ENCODE measurements around the gene PDF. TPM values are rescaled to one million over a fixed set of nuclear protein-coding genes. Genes with fewer than 3 reads are reported as not detected.

Gene PDF
- total RNA-seq, 3 donors from 2014 or later (not counting 1 experiment from before 2014, with no cell fraction given), result 3.0 to 5.7 (median 4.6) TPM

- no peak for TF ChIP-seq CTCF (IDR thresholded peaks at IDR 0.05)
- no peaks in the 10 kb centered on the region for H3K27me3 Mint-ChIP-seq (ENCODE audit: low read depth in 2 of 2)
- no peak overlapping the region for H3K4me3 Mint-ChIP-seq
- Histone ChIP-seq H3K4me3 (ENCODE audit: low read length) (no peak overlapping the region), H3K27ac (ENCODE audit: low read length) (no peak overlapping the region), H3K4me1 (ENCODE audit: control insufficient read depth, insufficient read depth, low read length) (peaks cover 9% of the 10 kb centered on the region), H3K27me3 (ENCODE audit: control insufficient read depth, insufficient read depth, low read length) (no peaks in the 10 kb centered on the region), H3K36me3 (ENCODE audit: control insufficient read depth, insufficient read depth, low read length) (peaks cover 17% of the 10 kb centered on the region), H3K9me3 (ENCODE audit: control insufficient read depth, insufficient read depth, low read length) (no peaks in the 10 kb centered on the region)
- no peak for ATAC-seq
- no peak for DNase-seq
- 98% methylated on average over 5 of the region's 6 CpGs for WGBS (ENCODE audit: insufficient coverage)
- peaks cover 5% of the 10 kb centered on the region for H3K36me3 Mint-ChIP-seq
- no peaks in the 10 kb centered on the region for H3K9me3 Mint-ChIP-seq
- intact Hi-C loops (cut with micrococcal nuclease), result no loop called here
- H3K27ac Mint-ChIP-seq, result no peak overlapping the region
- H3K4me1 Mint-ChIP-seq, result peaks cover 6 to 13% of the 10 kb centered on the region in 2 donors
Observed at GRCh38 chr16:69350536-69351133, 20.2 kb upstream of the PDF start.

DNA sequence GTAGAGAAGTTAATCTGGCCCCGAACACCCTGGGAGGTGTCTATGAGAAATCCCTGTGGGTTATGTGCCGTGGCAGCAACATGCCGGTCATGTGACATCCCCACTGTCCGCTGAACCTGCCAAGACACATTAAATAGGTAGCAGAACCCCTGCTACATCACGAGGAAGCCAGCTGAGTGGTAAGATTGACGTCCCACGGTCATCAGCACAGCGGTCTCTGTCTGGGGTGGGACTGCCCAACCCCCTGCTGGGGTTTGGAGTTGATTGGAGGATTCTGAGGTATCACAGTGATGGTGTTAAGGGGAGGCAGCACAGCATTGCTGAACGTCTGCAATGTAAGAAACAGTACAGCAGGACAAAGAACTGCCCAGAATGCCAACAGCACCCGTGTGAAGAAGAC lies 19.1 kb upstream of the PDF start:
- no peak for ATAC-seq
- no peak overlapping the region for H3K4me3 ChIP-seq (ENCODE audit: low read length)
- H3K27ac ChIP-seq (ENCODE audit: low read length), result no peak overlapping the region
- peaks cover 12% of the 10 kb centered on the region for H3K36me3 ChIP-seq (ENCODE audit: control insufficient read depth, insufficient read depth, low read length)
- no peaks in the 10 kb centered on the region for H3K27me3 ChIP-seq (ENCODE audit: control insufficient read depth, insufficient read depth, low read length)
- H3K27me3 Mint-ChIP-seq (ENCODE audit: low read depth in 2 of 2), result no peaks in the 10 kb centered on the region
- DNase-seq, result no peak
- H3K4me1 Mint-ChIP-seq, result peaks cover 7 to 14% of the 10 kb centered on the region in 2 donors
- H3K4me1 ChIP-seq (ENCODE audit: control insufficient read depth, insufficient read depth, low read length), result peaks cover 12% of the 10 kb centered on the region
- no peak overlapping the region for H3K4me3 Mint-ChIP-seq
- whole genome bisulfite sequencing (ENCODE audit: insufficient coverage), result 94% methylated on average over 10 of the region's 10 CpGs
- intact Hi-C loops (cut with micrococcal nuclease), result no loop called here
- no peak for TF ChIP-seq CTCF (IDR thresholded peaks at IDR 0.05)
- H3K9me3 Mint-ChIP-seq, result no peaks in the 10 kb centered on the region
- no peak overlapping the region for H3K27ac Mint-ChIP-seq
- no peaks in the 10 kb centered on the region for H3K36me3 Mint-ChIP-seq
- H3K9me3 ChIP-seq (ENCODE audit: control insufficient read depth, insufficient read depth, low read length), result no peaks in the 10 kb centered on the region

- Histone ChIP-seq H3K27ac (ENCODE audit: low read length) (no peak overlapping the region), H3K36me3 (ENCODE audit: control insufficient read depth, insufficient read depth, low read length) (peaks cover 10% of the 10 kb centered on the region), H3K9me3 (ENCODE audit: control insufficient read depth, insufficient read depth, low read length) (no peaks in the 10 kb centered on the region), H3K4me1 (ENCODE audit: control insufficient read depth, insufficient read depth, low read length) (peaks cover 12% of the 10 kb centered on the region), H3K4me3 (ENCODE audit: low read length) (no peak overlapping the region), H3K27me3 (ENCODE audit: control insufficient read depth, insufficient read depth, low read length) (no peaks in the 10 kb centered on the region)
- Mint-ChIP-seq H3K27me3 (ENCODE audit: low read depth in 2 of 2) (no peaks in the 10 kb centered on the region), H3K4me3 (no peak overlapping the region), H3K36me3 (no peaks in the 10 kb centered on the region), H3K27ac (no peak overlapping the region), H3K9me3 (no peaks in the 10 kb centered on the region), H3K4me1 (peaks cover 7 to 14% of the 10 kb centered on the region in 2 donors)
- no peak for TF ChIP-seq CTCF (IDR thresholded peaks at IDR 0.05)
- WGBS (ENCODE audit: insufficient coverage), result 94% methylated on average over 6 of the region's 6 CpGs
- intact Hi-C loops (cut with micrococcal nuclease), result no loop called here
- DNase-seq (no peak), ATAC-seq (no peak)
Observed at GRCh38 chr16:69348222-69348621, 17.8 kb upstream of the PDF start.

GRCh38 chr16:69346683-69347082 lies 16.3 kb upstream of the PDF start:
- H3K36me3 Mint-ChIP-seq, result no peaks in the 10 kb centered on the region
- intact Hi-C loops (cut with micrococcal nuclease), result no loop called here
- H3K4me3 Mint-ChIP-seq, result no peak overlapping the region
- Histone ChIP-seq H3K4me1 (ENCODE audit: control insufficient read depth, insufficient read depth, low read length) (peaks cover 12% of the 10 kb centered on the region), H3K36me3 (ENCODE audit: control insufficient read depth, insufficient read depth, low read length) (peaks cover 11% of the 10 kb centered on the region), H3K27me3 (ENCODE audit: control insufficient read depth, insufficient read depth, low read length) (no peaks in the 10 kb centered on the region), H3K4me3 (ENCODE audit: low read length) (no peak overlapping the region), H3K9me3 (ENCODE audit: control insufficient read depth, insufficient read depth, low read length) (no peaks in the 10 kb centered on the region), H3K27ac (ENCODE audit: low read length) (no peak overlapping the region)
- no peak for ATAC-seq
- H3K27ac Mint-ChIP-seq, result peak overlapping the region in 1 of 2 donors; percentile 69
- peaks cover 7 to 14% of the 10 kb centered on the region in 2 donors for H3K4me1 Mint-ChIP-seq
- no peak for TF ChIP-seq CTCF (IDR thresholded peaks at IDR 0.05)
- H3K9me3 Mint-ChIP-seq, result no peaks in the 10 kb centered on the region
- H3K27me3 Mint-ChIP-seq (ENCODE audit: low read depth in 2 of 2), result no peaks in the 10 kb centered on the region
- 94% methylated on average over 6 of the region's 6 CpGs for WGBS (ENCODE audit: insufficient coverage)
- no peak for DNase-seq

All from natural killer cell (primary cell).